Activated T-cell treated with anti-CD3 and anti-CD28 coated beads, Interleukin-2, amount 50 U/mL, for 24 hours (primary cell): Measurements from ENCODE around the gene PPP1R14D.
A peak's percentile ranks its signal among the peaks of the same experiment; 100 is the strongest.

Source experiments
- DNase-seq: peaks from one replicate; pipeline ENCODE4 v3.0.0-alpha.2; 2020
- H3K27ac Mint-ChIP-seq: 2 replicates; pipeline ENCODE4 v1.8.0; 2020; ENCODE audit warnings: mild to moderate bottlenecking, mixed read lengths
- H3K27me3 Mint-ChIP-seq: 2 replicates; pipeline ENCODE4 v1.8.0; 2020; ENCODE audit warnings: mixed read lengths
- H3K36me3 Mint-ChIP-seq: 2 replicates; pipeline ENCODE4 v1.8.0; 2020; ENCODE audit warnings: low read depth, mixed read lengths
- H3K4me1 Mint-ChIP-seq: 2 replicates; pipeline ENCODE4 v1.8.0; 2020; ENCODE audit warnings: low read depth, mixed read lengths
- H3K4me3 Mint-ChIP-seq: 2 replicates; pipeline ENCODE4 v1.8.0; 2020; ENCODE audit warnings: mild to moderate bottlenecking, moderate library complexity, mixed read lengths
- H3K9me3 Mint-ChIP-seq: 2 replicates; pipeline ENCODE4 v1.8.0; 2020; ENCODE audit warnings: mixed read lengths

Gene PPP1R14D

DNA sequence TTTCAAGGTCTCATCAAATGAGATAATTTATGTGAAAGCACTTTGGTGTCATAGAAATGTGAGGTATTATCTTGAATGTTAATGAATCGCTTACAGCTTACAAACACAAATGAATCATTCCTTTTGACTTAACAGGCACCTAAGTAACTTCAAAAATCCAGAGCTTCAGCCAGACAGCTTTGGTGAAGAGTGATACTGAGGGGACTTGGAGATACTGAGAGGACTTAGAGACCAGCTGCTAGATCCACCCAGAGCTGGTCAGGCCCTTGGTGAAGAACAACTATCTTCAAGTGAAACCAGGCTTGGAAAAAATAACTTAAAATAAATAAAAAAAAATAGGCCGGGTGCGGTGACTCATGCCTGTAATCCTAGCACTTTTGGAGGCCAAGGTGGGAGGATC, 37.8 kb downstream of the PPP1R14D start:
- no peak for DNase-seq
- Mint-ChIP-seq H3K27me3 (no peaks in the 10 kb centered on the region), H3K4me3 (no peak overlapping the region), H3K9me3 (no peaks in the 10 kb centered on the region), H3K4me1 (peaks cover 46% of the 10 kb centered on the region), H3K36me3 (peaks cover 31% of the 10 kb centered on the region), H3K27ac (no peak overlapping the region)

DNA sequence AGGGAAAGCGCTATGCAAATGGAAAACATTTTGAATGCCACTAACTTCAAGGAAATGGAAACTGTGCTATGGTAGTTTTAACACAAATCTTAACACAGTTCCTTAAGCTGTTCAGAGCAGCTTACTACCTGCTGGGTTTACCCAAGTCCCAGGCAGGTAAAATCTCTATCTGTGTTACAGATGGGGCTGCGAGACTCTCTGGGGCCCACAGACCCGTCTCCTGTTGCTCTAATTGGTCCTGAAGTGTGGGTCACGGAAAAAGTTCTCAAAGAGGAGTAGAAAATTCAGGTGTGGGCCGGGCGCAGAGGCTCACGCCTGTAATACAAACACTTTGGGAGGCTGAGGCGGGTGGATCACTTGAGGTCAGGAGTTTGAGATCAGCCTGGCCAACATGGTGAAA, 38.5 kb downstream of the PPP1R14D start:
- H3K36me3 Mint-ChIP-seq: peaks cover 28% of the 10 kb centered on the region
- H3K27me3 Mint-ChIP-seq: no peaks in the 10 kb centered on the region
- H3K9me3 Mint-ChIP-seq: no peaks in the 10 kb centered on the region
- H3K27ac Mint-ChIP-seq: no peak overlapping the region
- H3K4me3 Mint-ChIP-seq: no peak overlapping the region
- DNase-seq: no peak
- peaks cover 44% of the 10 kb centered on the region for H3K4me1 Mint-ChIP-seq

DNA sequence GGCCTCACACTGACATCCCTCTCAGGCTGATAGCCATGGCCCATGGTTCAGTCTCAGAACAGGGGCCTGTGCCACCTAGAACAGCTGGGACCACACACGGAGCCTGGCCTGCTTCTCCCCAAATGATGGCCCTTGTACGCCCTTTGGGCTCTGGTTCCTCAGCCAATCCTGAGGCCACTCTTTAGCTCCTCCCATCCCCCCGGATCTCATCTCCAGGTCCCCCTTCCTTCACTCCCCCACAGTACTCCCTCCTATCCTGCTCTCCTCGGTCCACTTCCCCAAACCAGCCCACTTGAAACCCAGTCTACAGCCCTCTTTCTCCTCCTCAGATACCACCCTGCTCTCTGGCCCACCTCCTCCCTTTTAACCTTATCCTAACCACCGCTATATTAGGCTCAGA, 39.4 kb downstream of the PPP1R14D start:
- H3K27ac Mint-ChIP-seq: no peak overlapping the region
- no peak for DNase-seq
- H3K9me3 Mint-ChIP-seq: no peaks in the 10 kb centered on the region
- peaks cover 32% of the 10 kb centered on the region for H3K36me3 Mint-ChIP-seq
- H3K4me3 Mint-ChIP-seq: no peak overlapping the region
- no peaks in the 10 kb centered on the region for H3K27me3 Mint-ChIP-seq
- peaks cover 44% of the 10 kb centered on the region for H3K4me1 Mint-ChIP-seq

DNA sequence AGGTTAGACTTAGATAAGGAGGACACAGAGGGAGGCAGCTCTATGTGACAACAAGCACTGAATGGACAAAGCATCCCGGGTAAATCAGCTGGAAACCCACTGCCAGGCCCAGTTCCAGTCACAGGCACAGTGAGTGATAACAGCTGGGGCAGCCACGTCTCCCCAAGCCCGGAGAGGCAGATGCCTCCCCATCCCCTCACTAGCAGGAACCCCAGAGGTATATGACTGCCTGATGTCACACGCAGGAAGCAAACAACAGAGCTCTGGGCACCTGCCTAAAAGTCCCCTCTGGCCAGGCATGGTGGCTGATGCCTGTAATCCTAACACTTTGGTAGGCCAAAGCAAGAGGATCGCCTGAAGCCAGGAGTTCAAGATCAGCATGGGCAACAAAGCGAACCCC, 40.5 kb downstream of the PPP1R14D start:
- H3K9me3 Mint-ChIP-seq: no peaks in the 10 kb centered on the region
- DNase-seq: peak; percentile 43
- H3K27ac Mint-ChIP-seq: peak overlapping the region; percentile 88
- H3K36me3 Mint-ChIP-seq: peaks cover 23% of the 10 kb centered on the region
- no peaks in the 10 kb centered on the region for H3K27me3 Mint-ChIP-seq
- H3K4me3 Mint-ChIP-seq: no peak overlapping the region
- peaks cover 33% of the 10 kb centered on the region for H3K4me1 Mint-ChIP-seq

DNA sequence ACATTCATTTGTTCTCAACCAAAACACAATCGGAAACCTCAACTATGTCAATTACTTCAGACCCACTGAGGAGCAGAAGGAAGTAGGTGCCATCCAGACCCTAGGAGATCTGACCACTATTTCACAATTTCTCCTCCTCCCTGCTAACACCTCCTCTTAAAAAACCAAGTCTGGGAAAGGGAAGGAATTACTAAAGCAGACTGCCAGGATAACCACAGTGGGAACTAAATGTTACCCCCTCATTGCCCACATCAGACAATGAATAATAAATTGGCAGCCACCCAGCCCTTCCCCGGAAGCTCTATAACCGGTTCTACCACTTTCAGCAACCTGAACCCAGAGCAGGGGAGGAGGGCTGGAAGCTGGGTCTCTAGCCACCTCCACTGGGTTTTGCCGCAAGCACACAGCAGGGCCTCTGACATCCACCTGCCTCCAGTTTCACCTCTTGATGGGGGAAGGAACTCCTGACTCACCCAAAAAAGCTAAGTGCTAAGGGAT, 41.1 kb downstream of the PPP1R14D start:
- Mint-ChIP-seq H3K27ac (peak overlapping the region; percentile 88), H3K4me3 (peak overlapping the region; percentile 29), H3K27me3 (no peaks in the 10 kb centered on the region), H3K36me3 (peaks cover 21% of the 10 kb centered on the region), H3K4me1 (peaks cover 32% of the 10 kb centered on the region), H3K9me3 (no peaks in the 10 kb centered on the region)
- DNase-seq: peak; percentile 72

DNA sequence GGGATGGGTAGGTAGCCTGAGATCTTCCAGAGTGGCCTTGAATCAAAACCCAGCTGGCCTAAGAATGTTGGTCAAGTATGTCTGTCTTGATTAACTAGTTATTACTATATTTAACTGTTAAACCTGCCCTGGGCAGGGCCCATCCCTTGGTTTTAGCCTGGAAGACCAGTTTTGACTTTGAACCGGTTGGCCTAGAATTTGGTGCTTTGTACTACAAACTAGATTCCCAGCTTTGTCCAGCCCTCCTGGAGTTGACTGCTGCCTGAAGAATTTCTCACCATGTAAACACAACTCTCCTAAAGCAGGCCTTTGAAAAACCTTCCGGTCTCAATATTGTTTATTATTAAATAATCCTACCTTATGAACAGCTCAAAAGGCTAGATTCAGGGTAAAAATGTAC, 42.7 kb downstream of the PPP1R14D start:
- Mint-ChIP-seq H3K27ac (no peak overlapping the region), H3K36me3 (peaks cover 13% of the 10 kb centered on the region), H3K27me3 (no peaks in the 10 kb centered on the region), H3K4me3 (no peak overlapping the region), H3K4me1 (peaks cover 30% of the 10 kb centered on the region), H3K9me3 (no peaks in the 10 kb centered on the region)
- DNase-seq: no peak

DNA sequence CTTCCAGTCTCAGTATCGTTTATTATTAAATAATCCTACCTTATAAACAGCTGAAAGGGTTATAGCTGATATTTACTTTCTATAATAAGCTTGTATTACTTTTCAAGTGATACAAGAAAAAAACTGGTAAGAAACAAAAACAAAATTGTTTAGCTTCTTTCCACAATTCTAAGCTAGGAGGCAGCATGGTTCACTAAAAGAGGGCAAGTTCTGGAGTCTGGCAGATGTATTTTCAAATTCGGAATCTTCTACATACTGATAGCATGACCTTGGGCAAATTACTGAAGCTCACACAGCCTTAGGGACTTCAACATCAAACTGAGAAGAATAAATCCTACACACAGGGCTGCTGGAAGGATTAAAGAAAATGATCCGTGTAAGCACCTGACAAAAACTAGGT, 43.3 kb downstream of the PPP1R14D start:
- Mint-ChIP-seq H3K4me3 (no peak overlapping the region), H3K4me1 (peaks cover 30% of the 10 kb centered on the region), H3K27ac (no peak overlapping the region), H3K27me3 (no peaks in the 10 kb centered on the region), H3K9me3 (no peaks in the 10 kb centered on the region), H3K36me3 (peaks cover 13% of the 10 kb centered on the region)
- no peak for DNase-seq

DNA sequence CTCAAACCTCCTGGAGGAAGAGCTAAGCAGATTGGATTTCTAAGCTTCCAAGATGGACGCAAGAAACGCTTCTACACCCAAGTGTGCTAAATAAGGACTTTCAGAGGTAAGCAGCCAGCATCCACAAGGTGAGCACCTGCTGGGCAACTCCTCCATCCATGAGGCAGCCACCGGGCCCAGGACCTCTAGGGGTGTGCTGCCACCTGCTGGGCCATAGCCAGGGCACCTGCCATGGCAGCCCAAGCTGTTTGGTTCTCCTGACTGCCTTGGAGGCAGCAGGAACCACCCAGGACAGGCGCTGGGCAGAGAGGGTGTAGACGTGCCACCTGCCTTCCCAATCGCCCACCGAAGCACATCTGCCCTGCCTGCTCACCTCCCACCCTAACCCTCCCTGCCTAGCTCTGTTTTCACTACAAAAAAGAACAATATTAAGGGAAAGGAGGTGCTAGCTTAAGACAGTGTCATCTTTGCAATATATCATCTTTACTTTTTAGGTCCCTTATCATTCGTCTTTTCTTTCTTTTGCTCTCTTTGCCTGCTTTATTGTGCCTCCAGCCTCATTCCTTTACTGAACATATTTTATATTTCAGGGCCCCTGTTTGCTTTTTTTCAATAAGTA, 45.8 kb downstream of the PPP1R14D start:
- Mint-ChIP-seq H3K27me3 (no peaks in the 10 kb centered on the region), H3K36me3 (peaks cover 30% of the 10 kb centered on the region), H3K4me3 (no peak overlapping the region), H3K27ac (no peak overlapping the region), H3K9me3 (no peaks in the 10 kb centered on the region), H3K4me1 (peaks cover 18% of the 10 kb centered on the region)
- peak; percentile 85 for DNase-seq

DNA sequence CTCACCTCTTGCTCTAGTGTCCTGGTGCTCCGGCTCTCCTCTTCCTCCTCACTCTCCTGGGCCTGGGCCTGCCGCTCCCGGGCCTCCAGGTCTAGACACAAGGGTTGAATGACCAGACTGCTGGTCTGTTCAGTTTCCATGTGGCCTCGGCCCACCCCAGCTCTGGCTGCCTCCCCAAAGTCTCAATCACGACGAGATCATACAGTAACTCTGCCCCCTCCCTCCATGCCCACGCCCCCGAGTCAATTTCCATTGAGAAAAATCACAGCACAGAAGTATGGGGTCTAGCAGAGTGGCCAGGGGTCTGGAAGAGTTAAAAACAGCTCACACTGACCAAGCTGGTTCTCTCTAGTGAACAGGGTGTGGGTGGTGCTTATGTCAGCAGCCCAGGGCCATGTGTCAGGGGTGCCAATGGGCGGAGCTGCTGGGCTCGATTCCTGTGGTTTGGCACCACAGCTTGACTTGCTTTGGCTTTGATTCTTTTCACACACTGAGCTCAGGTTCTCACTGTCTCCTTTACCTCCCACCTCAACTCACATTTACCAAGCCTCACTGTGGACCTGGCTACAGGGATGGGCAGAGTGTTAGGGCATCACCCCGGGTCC, 51.9 kb downstream of the PPP1R14D start:
- DNase-seq: peak; percentile 56
- peaks cover 9% of the 10 kb centered on the region for H3K4me1 Mint-ChIP-seq
- H3K27ac Mint-ChIP-seq: peak overlapping the region; percentile 9
- H3K36me3 Mint-ChIP-seq: peaks cover 80% of the 10 kb centered on the region
- no peak overlapping the region for H3K4me3 Mint-ChIP-seq
- no peaks in the 10 kb centered on the region for H3K9me3 Mint-ChIP-seq
- no peaks in the 10 kb centered on the region for H3K27me3 Mint-ChIP-seq

DNA sequence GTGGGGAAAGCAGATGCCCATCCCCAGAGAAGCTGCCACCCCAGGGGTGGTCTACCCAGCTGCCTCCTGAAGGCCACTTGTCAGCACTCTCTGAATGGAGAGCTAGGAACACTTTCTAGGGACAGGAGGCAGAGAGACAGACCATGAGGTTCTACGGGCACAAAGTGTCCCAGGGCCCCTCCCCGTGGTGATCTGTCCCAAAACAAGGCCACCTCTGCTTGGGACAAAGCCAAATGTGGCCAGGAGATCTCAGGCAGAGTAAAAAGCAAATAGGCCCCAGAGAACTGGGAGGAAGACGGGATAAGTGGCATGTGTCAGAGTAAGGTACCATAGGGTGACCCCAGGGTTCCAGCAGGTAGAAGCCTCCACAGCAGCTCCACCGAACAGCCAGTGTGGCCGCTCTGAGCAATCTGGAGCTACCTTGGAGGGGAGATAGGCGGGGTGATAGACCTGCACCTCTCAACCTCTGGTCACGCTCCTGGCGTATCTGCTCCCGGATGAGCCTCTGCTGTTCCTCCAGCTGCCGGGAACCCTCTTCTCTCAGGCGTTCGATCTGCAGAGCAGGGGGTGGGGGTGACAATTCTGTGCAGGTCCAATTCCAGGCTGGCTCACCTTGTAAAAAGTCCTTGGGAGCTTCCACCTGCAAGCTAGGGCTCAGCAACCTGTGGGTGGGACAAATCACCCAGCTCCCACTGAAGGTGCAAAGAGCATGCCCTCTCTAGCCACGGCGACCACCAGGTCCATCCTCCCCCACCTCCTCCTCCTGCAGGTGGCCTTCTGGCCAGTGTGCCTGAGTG, 52.6 kb downstream of the PPP1R14D start:
- no peak for DNase-seq
- Mint-ChIP-seq H3K4me1 (peaks cover 9% of the 10 kb centered on the region), H3K4me3 (no peak overlapping the region), H3K27ac (no peak overlapping the region), H3K9me3 (no peaks in the 10 kb centered on the region), H3K36me3 (peaks cover 86% of the 10 kb centered on the region), H3K27me3 (no peaks in the 10 kb centered on the region)

DNA sequence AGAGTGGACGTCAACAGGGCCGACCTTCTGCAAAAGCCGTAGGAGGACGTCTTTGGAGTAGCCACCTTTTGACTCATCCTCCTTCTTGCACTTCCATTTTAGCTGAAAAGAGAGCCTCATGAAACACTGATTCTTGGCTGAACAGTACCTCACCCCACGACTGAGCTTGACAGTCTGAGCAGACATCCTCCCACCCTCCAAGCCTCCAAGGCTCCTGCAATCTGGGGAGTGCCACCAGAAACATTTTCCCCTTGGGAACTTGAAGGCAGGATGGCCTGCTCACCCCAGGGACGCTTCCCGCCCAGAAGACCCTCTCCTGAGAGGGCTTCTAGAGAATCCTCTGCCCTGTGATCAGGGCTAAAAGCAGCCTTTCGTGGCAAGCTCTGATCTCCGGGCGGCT, 53.5 kb downstream of the PPP1R14D start:
- Mint-ChIP-seq H3K4me1 (peaks cover 15% of the 10 kb centered on the region), H3K9me3 (no peaks in the 10 kb centered on the region), H3K4me3 (no peak overlapping the region), H3K36me3 (peaks cover 89% of the 10 kb centered on the region), H3K27ac (no peak overlapping the region), H3K27me3 (no peaks in the 10 kb centered on the region)
- no peak for DNase-seq

DNA sequence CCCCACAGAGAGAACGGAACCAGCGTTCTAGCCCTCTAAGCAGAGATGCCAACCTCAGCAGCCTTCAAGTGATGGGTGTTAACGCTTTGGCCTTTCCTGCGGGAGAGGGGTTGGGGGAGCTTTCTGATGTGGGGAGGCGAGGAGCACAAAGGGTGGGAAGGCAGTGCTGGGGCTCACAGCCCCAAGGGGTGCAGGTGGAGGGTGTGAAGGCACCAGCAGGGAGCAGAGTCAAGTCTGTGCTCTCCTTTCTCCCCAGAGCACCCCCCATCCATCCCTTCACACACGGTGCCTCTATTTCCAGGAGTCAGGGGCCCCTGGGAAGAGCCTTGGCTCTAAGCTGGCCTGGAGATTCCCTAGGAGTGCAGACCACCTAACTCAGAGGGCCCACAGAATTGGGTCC, 54.6 kb downstream of the PPP1R14D start:
- Mint-ChIP-seq H3K4me3 (no peak overlapping the region), H3K36me3 (peaks cover 85% of the 10 kb centered on the region), H3K27me3 (no peaks in the 10 kb centered on the region), H3K27ac (no peak overlapping the region), H3K4me1 (peaks cover 26% of the 10 kb centered on the region), H3K9me3 (no peaks in the 10 kb centered on the region)
- DNase-seq: no peak

DNA sequence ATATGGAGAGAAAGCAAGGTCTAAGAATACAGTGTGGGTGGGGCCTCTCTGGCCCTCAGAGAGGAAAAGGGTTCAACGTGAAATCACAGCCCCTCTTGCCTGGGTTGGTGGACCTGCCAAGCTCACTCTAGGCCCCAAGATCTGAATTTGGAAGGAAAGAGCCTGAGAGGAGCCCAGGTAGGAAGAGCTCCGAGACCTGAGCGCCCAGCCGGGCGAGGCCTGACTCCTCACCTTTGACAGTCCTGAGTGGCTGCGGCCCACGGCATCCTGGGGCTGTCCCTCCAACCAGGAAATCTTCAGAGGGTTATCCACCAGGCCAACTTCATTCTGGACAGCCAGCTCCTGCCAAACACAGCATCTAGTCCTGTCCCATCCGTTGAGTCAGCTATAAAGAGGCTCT, 55.0 kb downstream of the PPP1R14D start:
- H3K27ac Mint-ChIP-seq: no peak overlapping the region
- peaks cover 85% of the 10 kb centered on the region for H3K36me3 Mint-ChIP-seq
- no peaks in the 10 kb centered on the region for H3K27me3 Mint-ChIP-seq

DNA sequence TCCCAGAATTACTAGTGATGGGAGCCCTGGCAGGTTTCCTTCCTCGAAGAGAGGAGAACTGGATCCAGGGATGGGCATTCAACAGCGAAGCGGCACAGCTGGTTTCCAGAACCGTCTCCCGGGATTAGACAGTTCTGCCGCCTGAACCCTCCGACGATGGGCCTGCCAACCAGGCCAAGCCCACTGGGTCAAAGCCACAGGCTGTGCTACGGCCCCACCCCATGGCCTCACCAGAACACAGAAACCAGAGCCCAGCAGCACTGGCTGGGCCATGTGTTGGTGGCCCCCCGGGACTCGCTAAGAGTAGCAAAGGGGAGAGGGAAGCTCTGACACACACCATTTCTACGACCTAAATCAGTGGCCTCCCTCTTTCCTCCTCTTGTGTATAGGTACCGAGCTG, 56.5 kb downstream of the PPP1R14D start:
- no peaks in the 10 kb centered on the region for H3K27me3 Mint-ChIP-seq
- H3K4me3 Mint-ChIP-seq: no peak overlapping the region
- peaks cover 35% of the 10 kb centered on the region for H3K4me1 Mint-ChIP-seq
- peaks cover 84% of the 10 kb centered on the region for H3K36me3 Mint-ChIP-seq
- H3K27ac Mint-ChIP-seq: no peak overlapping the region
- no peak for DNase-seq
- no peaks in the 10 kb centered on the region for H3K9me3 Mint-ChIP-seq

More for the DNA sequence above, 55.0 kb downstream of the PPP1R14D start:
- no peak for DNase-seq
- no peak overlapping the region for H3K4me3 Mint-ChIP-seq
- H3K4me1 Mint-ChIP-seq: peaks cover 31% of the 10 kb centered on the region
- H3K9me3 Mint-ChIP-seq: no peaks in the 10 kb centered on the region

DNA sequence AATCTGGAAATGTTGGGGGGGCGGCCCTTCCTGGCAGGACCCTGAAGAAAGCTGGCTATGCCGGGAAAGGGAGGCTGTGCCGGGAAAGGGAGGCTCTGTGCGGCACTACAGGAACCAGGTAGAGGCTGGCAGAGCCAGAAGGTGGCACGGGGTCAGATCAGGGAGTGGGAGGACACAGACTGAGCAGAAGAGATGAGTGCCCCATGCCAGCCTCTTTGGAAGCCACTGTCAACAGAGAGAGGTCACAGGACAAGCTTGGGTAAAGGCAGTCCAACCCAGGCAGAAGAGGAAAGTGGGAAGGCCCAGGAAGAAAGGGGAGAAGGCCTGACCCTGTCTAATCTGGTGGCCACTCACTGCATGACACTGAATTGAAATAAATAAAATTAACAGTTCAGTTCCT, 57.3 kb downstream of the PPP1R14D start:
- H3K4me3 Mint-ChIP-seq: no peak overlapping the region
- H3K36me3 Mint-ChIP-seq: peaks cover 81% of the 10 kb centered on the region
- no peaks in the 10 kb centered on the region for H3K9me3 Mint-ChIP-seq
- H3K27ac Mint-ChIP-seq: peak overlapping the region; percentile 39
- DNase-seq: no peak
- H3K27me3 Mint-ChIP-seq: no peaks in the 10 kb centered on the region
- H3K4me1 Mint-ChIP-seq: peaks cover 31% of the 10 kb centered on the region
